SIG-M5 treated with dmso at 0.1 percent for 504 hours (cell line): ENCODE results near the gene GOPC.
"Not testable (repeated sequence)": the region's sequence is repeated elsewhere in the genome, so short reads cannot be mapped to it uniquely, and the experiment has no call there.

Source experiments
- DNase-seq: peaks from one replicate; lab custom pipeline; 2025; ENCODE audit not compliant: unreplicated experiment; lab: John Stamatoyannopoulos, UW

The GOPC gene

GRCh38 chr6:117602151-117602898, at the start of gene GOPC:
Gene GOPC (minus strand): TSS chr6:117602511. CDS start chr6:117602288, 223 bp downstream.
- DNase-seq, result peak; percentile 95

GRCh38 chr6:117651984-117652383, 49.7 kb upstream of the GOPC start:
- DNase-seq, result not testable (repeated sequence)

DNA sequence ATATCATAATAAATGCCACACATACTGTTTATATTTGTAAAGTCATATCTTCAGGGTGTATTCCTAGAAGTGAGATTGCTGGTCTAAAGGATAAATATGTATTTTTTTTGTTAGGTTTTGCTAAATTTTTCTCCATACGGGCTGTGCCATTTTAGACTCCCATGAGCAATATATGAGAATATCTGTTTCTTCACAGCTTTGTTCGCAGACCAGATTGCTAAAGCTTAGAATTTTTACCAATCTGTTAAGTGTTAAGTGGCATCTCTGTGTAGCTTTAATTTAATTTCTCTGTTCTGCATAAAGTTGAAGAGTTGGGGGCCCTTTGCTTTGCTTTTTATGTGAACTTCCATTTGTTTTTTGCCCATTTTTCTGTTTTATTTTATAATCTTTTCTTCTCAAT, 40.7 kb upstream of the GOPC start:
- DNase-seq, result no peak

DNA sequence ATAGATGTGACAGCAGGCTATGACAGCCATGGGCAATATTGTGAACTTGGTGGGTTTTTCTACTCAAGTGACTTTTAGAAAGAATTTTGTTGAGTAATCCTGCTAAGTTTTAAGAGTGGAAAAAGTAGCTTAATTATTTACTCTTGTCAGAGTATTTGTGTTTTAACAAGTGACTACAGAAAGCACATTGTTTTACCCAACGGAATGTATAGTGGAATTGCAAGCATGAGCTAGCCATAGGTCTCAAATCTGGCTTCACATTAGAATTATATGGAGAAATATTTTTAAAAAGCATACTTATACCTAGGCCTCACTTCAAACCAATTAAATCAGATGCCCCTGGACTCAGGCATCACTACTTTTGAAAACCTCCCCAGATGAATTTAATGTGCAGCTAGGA, 35.5 kb upstream of the GOPC start:
- DNase-seq, result no peak

DNA sequence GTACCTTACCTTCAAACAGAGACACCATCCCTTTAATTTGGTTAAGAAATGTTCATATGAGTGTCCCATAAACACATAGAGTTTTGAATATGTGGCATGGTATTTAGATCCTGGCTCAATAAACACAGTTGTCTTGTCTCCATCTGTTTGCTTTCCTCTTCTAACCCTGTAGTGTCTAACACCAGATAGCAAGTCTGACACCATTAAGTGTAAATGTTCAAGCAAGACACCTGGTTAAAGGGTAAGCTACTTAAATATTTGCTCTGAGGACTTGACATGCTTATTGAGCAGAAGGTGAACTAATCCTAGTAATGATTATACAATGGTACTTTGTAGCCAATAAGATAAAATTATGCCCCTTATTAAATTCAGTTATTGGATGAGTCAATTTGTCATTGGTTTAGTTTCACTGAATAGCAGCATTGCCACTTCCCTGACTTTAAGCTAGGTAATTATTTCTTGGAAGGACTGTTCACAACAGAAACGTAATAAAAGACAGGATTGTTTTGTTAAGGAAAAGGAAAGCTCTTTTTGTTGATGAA, 26.9 kb upstream of the GOPC start:
- DNase-seq, result no peak

DNA sequence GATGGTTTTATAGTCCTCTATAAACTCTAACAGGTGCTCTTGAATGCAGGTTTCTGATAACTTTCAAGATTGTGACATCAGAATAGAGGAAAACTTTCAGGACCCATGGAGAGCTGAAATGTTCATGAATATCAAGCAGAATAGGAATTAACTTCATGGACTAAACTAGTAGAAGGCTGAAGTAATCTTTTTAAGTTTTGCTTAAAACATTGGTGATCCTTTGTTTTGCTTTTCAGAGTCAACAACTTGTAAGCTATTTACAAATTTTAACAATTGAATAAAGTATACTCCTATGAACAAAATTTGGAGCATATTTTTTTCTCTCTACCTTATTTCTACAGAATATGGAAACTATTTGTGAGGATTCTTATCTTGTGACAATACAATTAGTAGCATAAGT, 25.2 kb upstream of the GOPC start:
- no peak for DNase-seq

DNA sequence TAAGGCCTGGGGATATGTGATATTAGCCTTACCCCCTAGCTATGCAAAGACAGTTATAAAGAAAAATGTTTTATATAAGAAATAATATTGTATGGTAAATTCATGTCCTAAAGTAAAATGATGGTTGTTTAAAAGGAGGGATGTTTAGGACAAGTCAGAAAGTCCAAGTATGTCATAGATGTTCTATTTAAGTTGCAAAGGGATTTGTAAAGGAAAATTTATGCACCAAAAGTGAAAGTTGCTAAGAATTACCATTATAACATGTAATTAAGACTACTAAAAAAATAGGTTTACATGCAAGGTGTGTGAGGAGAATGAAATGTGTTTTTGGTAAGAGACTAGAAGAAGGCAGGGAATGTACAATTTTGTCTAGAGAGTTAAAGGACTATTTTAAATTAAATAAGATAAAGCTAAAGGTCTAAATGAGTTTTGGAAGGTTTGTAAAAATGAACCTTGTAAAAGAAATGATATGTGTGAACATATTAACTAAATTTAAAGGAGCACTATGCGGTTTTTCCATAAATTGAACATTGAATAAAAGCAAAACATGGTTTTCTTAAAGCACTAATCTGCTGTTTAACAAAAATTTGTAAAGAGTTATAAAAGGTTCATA, 22.7 kb upstream of the GOPC start:
- DNase-seq, result no peak

- DNase-seq, result no peak
Observed at GRCh38 chr6:117619178-117619577, 16.9 kb upstream of the GOPC start.

DNA sequence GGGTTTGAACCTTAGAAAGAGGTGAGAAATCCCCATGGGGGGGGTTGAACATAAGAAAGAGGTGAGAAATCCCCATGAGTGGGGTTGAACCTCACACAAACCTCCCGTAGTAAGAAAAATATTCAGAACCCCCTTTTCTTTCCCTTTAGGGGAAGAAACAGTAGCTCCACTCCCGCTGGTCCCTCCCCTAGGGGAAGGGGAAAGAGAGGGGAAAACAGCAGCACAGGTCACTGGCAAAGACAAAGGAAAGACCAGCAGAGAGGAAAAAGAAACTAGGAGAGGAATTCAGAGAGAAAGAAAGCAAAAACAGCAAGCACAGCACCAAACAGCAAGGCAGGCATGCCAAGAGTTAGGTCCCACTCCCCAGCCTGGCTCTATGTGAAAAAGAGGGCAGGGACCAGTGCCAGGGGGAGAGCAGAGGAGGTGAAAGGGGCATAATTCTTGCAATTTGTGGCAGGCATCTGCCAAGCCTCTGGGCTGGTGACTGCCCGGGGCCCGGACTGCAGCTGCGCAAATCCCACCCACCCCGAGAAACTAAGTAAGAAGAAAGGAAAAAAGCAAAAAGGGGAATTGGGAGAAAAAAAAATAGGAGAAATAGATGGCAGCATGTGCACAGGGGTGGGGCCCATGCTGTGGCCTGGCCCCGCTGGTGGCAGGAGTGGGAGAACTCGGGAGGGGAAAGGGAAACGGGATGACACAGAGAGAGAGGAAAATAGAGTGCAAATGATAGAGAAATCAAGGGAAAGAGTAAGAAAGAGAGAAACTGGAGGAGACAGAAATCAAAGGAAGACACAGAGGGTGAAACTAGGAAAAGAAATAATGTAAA, 15.1 kb upstream of the GOPC start:
- no peak for DNase-seq

GRCh38 chr6:117616391-117617209, 14.3 kb upstream of the GOPC start:
- DNase-seq, result no peak

GRCh38 chr6:117615750-117616390, 13.6 kb upstream of the GOPC start:
- no peak for DNase-seq

DNA sequence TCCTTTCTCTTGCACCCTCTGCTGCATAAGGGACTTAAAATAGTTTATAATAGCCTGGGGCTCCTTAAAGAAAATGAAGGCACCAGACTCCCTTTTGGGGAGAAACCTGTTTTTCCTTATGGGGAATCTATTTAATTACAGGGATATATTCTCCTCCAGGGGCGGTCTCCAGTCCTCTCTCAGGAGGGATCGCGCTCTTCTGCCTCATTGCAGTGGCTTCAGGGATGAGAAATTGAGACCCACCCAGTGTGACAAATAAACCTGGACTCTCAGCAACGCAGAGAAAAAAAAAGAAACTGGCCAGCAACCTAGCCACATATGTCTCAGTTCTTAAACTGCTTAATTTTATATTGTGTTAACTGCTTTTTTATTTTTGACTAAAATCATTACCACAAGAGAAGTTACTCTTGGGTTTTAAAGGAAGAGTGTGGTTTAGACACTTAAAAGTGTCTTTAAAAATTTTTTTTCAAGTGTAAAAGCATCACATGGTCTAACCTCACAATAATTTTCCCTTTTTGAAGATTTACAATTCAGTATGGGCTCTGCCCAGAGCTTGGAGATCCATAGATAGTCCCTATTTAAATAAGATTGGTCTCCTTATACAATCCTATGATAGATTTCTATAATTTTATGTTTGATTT, 11.7 kb upstream of the GOPC start:
- no peak for DNase-seq

DNA sequence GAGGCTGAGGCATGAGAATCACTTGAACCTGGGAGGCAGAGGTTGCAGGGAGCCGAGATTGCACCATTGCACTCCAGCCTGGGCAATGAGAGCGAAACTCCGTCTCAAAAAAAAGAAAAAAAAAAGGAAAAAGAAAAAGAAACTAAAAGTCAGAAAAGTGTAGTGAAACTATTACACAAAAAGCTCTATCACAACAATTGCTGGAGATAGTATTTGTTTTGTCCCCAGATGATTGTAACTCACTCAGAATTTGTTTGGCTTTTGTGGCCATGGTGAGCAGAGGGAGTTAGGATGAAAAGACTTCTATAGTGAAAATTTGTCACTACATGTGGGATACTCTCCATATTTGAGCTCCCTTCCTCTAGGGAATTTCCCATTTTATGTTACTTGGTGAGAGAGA, 5.2 kb upstream of the GOPC start:
- peak; percentile 15 for DNase-seq

GRCh38 chr6:117605169-117605826, 3.0 kb upstream of the GOPC start:
- DNase-seq, result peak; percentile 73

- DNase-seq, result no peak
Observed at GRCh38 chr6:117603821-117604220, 1.5 kb upstream of the GOPC start.

- DNase-seq, result no peak
Observed at GRCh38 chr6:117602899-117603588, 733 bp upstream of the GOPC start.

DNA sequence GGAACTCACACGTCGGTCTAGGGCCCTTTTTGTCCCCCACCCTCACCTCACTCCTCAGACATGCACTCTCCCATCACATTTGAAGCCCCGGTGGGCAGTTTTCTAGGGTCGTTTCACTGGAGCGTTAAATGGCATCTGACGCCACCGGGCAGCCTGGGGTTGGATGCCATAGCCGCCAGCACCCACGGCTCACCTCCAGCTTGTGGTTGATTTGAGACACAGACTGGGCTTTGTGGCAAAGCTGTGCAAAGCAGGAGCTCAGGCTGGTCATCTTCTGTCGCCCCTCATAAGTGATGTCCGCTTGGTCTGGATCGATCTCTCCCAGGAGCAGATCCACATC, 530 bp downstream of the GOPC start:
- peak; percentile 11 for DNase-seq

- DNase-seq, result peak; percentile 76
Observed at GRCh38 chr6:117600008-117600743, 2.1 kb downstream of the GOPC start.
